Activated T-helper 1 cell treated with anti-CD3 and anti-CD28 coated beads, Interleukin-2, amount 50 U/mL, for 16 hours (primary cell): ENCODE data around the gene UBR4.
"Not testable (repeated sequence)": the region's sequence is repeated elsewhere in the genome, so short reads cannot be mapped to it uniquely, and the experiment has no call there.

Experiments used
- DNase-seq, 2 donors: peaks; one replicate each; pipeline ENCODE4 v3.0.0-alpha.2; 2020; ENCODE audit warnings: low read depth in 1 of 2, low spot score in 1 of 2

The UBR4 gene

DNA sequence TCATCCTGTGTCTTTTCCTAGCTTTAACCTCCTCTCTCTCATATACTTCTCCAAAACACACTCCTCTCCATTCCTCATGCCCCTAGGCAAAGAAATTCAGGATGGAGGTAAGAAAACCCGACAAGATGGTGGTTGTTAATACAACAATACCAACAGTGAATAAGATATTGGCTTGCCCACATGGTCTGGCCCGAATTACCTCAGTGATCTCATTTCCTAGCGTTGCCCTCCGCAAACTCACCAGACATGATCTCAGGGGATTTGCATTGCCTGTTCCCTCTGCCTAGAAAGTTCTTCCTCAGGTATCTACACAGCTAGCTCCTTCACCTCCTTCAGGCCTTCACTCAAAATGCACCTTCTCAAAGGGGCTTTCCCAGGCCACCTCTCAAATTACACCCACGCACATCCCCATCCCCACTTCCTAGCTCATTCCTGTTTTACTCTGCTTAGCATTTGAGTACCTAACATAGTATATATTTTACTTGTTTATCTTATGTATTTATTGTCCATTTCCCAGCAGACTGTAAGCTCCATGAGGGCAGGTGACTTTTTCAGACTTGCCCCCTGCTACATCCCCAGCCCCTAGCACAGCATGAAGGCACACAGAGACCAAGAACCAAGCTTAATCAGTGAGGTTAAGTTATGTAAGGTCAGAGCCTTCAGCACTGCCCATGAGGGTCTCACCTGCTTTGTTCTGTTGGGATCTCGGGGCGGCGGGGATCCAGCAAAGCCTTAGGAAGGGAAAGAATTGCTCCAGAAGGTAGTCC is 10.2 kb upstream of the UBR4 start:
- DNase-seq = no peak

DNA sequence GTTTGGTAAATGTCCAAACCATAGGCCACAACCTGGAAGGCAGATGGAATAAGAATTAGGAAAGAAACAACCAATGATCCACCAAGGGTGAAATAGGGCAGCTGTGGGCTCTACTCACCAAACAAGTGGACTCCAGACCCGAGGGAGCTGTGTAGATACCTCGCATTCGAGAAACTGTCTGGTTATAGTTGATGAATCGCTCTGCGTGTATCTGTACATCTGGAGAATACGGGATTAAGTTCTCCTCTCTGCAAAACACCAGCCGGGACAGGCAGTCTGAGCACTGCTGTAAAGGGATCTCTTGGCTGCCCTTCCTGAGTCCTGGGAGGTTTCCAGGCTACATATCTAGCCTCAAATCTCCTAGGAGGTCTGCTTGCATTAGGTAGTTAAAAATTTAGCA is 9.4 kb upstream of the UBR4 start:
- DNase-seq = no peak

DNA sequence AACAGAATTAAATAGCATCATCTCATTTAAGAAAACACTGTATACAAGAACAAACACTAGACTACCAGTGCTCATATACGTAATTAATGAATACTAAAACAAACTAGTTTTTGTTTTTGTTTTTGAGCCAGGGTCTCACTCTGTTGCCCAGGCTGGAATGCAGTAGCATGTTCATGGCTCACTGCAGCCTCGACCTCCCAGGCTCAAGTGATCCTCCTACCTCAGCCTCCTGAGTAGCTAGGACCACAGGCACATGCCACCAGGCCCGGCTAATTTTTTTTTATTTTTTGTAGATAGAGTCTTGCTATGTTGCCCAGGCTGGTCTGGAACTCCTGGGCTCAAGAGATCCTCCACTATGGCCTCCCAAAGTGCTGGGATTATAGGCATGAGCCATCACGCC is 6.5 kb upstream of the UBR4 start:
- not testable (repeated sequence) for DNase-seq

DNA sequence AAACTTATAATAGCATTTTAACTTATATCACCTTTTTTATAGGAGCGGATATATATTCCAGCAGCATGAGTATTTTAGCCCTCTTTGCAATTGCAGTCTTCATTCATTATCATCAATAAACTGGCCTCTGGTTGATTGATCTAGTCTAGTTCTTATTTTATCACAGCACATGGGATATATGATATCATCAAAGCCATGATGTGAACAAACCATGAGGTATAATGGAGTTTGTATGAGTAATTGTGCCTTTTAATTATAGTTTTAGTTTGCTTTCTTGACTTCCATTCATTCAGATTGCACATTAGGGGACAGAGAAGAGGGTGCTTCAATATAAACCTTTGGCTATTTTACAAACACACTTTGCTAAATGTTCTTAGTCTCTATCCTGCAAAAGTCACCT is 3.5 kb upstream of the UBR4 start:
- DNase-seq = no peak

DNA sequence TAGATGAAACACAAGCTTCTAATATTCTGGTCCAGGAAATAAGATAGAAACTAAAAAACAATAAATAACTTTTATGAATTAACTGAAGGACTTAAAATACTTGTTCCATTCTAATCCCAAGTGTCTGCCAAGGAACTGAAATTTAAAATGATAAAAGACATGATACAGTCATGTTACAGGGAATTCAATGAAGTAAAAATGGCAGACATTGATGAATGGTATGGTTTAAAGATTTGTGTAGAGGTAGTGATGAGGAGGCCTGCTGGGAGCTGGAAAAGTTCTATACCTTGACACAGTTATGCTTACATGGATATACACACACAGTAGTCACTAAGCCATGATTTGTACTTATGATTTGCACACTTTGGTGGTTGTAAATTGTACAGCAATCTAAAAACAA is 2.1 kb upstream of the UBR4 start:
- DNase-seq = no peak

DNA sequence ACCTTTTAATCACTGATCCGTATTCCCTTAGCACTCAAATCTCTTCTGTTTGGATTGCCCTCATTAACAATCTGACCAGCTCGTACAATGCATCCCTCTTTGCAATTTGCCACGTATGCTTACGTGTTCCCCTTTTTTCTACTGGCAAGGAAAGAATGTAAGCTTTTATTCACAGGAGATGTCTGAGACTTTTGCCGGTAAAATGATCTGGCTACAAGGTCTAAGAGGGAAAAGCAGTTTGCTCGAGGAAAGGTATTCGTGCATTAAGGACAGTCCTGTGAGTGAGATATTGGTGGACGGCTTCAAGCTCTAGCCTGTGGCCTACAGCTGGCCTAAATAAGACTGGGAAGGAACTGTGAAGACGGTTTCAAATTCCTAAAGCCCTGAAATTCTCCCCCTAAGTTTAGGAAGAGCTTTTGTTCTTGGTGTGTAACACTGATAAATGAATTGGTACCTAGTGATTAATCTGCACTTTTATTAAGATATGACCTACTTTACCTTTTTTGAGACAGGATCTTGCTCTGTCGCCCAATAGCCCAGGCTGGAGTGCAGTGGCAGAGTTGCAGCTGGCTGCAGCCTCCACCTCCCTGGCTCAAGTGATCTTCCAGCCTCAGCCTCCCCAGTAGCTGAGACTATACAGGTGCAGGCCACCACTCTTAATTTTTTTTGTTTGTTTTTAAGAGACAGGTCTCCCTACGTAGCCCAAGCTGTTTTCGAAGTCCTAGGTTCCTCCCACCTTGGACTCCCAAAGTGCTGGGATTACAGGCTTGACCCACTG is 895 bp upstream of the UBR4 start:
- DNase-seq = no peak

DNA sequence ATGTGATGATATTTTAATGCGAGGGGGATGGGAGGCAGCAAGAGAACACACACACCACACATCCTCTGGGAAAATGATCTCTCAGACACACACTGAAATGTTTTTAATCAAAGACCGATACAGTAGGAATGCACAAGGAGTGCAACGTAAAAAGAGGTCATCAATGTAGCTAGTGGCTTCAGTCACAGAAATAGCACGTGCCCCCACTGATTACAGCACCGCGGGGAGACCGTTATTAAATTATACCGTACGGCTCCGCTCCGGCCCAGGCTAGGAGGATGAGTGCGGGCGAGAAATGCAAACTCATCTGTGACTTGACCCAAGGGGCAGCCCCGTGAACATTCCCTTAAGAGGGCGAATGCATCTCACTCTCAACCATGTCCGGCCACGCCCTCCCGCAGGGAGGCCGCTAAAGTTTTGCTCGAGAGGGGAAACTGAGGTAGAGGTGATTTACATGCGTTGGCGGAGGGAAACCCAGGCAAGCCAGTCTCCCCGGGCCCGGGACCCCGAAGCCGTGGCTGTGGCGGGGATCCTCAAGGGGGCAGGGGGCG is 552 bp downstream of the UBR4 start:
- peak; percentile 6 to 29 for DNase-seq

DNA sequence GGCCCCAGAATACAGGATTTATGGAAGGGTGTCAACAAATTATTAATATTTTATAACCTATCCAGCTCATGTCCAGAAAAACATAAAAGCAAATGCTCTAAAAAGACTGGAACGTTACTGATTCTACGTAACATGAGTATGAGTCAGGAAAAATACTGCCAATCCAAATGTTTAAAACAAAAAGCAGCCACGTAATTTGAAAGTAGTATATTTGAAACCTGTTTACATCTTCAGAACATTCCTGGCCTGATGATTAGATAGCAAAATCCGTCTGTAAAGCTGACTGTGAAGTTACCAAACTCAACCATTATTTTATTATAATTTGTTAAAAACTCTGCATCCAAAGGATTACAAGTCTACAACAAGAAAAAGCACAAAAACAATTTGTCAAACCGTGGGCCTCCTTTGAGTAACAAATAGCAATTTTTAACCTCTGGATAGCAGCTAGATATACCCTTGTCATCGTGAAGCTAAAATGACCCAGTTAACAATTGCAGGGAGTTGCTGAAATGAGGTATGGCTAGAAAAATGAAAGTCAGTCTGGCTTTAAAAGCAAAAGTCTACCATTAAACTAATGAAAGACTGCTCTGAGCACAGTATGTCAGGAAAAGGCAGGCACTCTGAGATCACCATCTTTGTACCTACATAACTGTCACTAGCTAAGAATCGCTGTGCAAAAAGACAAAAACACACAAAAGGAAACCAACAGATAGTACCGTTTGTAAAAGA is 1.2 kb downstream of the UBR4 start:
- DNase-seq = no peak

DNA sequence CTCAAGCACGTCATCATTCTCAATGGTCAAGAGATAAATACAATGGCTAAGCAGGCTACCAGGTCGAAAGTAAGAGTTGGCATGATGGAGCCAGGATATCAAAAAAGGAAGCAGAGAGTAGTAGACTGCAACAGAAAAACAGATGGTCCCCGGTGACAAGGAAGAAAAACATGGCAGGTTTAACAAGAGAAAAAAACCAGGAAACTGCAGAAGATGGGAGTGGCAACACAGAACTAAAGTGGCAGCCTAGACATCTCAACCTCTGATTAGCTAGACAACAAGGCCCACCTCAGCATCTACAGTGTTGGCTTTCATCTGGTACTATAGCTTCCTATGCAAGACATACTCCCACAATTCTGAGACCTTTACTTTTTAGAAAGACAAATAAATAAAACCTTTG is 3.1 kb downstream of the UBR4 start:
- no peak for DNase-seq

DNA sequence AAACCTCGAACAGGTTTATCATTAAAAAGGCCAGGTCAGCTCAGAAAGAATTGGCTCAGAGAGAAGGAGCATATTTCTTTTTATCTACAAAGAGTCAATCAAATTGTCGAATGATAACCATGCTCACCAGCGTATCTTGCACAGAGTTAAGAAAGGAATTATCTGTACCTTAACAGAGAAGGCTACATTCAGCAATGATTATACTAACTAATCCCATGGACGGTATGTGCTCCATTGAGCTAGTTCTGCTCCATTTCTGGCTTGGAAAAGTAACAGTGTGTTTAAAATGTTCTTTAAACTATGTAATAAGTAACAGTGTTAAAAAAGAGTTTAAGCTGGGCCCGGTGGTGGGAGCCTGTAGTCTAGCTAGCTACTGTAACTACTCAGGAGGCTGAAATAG is 4.2 kb downstream of the UBR4 start:
- no peak for DNase-seq

DNA sequence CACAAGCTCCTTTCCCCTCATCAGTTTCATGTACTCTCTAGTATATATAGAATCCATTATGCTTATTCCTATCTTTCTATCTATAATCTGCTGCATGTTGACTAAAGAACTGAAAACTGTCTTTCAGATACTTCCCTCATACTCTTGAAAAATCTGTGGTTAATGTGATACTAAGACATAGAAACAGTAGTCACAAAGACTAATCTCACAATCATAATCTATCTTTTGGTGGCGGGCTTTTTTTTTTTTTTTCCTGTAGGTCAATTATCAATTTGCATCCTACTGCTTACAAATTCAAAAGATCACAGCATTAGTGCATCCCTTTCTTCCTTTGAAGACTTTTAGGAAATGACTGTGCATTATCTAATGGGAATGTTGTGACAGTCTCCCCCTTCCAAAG is 4.7 kb downstream of the UBR4 start:
- DNase-seq = no peak

DNA sequence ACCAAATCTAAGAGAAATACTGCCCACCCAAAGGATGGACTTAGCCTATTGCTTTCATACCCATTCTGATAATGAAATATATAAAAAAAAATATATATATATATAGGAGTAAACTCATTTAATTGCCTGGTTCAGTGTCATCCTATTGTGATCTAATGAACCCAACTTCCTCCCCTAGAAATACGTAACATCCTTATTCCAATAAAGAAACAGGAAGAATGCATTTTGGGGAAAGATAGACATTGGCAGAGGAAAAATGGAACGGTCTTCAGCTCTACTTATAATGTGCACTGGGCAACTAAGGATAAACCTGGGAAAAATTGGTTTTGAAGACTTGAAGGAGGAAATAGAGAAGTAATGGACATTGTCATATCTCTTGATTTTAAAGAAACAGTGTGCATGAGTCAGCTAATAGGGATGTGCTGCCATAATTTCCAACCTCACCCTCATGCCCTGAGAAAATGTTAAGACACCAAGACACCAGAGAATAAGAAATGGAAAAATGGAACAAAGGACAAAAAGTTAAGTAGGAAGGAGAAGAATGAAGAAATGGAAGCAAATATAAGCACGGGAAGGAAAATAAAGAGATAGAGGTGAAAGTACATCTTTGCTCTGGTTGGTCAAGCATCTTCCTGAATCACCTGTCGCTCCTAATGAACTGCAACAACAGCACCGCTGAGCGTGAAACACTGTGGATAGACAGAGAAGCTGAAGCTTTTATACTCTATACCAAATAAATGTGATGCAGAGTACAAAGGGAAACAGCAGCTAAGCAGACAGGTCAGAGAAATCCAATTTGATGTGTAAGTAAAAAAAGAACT is 5.4 kb downstream of the UBR4 start:
- DNase-seq = no peak

DNA sequence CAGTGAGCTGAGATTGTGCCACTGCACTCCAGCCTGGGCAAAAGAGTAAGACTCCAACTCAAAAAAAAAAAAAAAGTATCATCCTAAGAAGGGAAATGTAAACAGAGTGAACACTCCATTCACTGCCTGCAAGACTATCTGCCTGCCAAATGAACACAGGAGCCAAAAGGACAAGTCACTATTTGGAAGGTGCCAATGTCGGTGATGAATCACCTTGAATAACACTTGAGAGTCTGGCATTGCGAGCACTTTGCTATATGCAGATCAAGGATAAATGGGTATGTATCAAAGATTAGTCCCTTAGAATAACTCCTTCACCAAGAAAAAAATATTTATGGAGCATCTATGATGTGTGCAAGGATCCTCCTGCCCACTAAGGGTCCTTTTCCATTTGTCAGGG is 6.6 kb downstream of the UBR4 start:
- DNase-seq = no peak

DNA sequence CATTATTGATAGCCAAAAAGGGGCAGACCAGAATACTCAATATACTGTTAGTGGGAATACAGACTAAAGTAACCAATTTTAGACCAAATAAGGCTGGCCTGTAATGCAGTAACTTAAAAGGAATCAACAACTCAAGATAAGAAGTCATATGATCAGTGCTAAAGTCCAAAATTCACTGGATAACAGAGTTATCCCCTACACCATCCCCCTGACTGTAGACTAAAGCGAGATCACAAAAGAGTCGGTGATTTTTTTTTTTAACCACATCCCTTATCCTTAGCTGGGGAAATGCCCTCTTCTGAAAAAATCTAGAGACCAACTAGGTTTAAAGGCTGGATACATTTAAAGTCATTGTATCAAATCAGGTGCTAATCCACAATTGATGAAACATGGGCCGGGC is 7.7 kb downstream of the UBR4 start:
- no peak for DNase-seq

DNA sequence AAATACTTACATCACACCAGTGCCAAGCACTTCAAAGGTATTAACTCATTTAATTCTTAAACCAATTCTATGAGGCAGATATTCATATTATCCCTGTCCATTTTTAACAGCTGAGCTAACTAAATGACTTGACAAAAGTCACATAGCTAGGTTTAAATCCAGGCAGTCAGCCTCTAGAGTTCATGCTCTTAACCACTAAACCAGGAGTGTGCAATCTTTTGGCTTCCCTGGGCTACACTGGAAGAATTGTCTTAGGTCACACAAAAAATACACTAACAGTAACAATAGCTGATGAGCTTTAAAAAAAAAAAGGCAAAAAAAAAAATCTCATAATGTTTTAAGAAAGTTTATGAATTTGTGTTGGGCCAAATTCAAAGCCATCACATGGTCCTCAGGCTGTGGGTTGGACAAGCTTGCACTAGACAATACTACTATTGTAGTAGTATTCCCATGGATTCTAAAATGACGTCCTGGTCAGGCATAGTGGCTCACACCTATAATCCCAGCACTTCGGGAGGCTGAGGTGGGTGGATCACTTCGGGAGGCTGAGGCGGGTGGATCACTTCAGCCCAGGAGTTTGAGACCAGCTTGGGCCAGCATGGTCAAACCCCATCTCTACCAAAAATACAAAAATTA is 10.0 kb downstream of the UBR4 start:
- no peak for DNase-seq

DNA sequence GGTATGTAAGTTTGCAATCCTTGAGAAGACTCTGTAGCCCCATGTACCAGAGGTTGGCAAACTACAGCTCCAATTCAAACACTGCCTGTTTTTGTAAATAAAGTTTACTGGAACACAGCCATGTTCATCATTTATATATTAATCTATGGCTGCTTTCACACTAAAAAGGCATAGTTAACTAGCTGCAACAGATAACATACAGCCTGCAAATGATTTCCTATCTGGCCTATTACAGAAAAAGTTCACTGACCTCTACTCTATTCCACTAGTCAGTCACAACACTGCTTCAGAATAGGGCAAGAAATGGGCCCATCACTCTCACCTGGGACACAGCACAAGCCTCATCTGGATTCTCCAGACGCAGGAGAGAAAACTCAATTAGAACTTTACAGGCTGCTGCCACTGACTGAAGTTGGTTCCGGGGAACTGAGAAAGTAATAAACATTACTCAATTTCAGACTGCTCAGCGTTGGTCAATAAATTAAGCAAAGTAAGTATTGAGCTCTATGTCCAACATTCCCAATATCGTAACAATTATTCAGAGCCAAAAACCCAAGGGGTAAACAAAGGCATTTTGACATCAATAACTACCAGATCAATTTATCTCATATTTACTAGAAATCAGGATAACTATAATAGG is 10.6 kb downstream of the UBR4 start:
- DNase-seq = no peak

DNA sequence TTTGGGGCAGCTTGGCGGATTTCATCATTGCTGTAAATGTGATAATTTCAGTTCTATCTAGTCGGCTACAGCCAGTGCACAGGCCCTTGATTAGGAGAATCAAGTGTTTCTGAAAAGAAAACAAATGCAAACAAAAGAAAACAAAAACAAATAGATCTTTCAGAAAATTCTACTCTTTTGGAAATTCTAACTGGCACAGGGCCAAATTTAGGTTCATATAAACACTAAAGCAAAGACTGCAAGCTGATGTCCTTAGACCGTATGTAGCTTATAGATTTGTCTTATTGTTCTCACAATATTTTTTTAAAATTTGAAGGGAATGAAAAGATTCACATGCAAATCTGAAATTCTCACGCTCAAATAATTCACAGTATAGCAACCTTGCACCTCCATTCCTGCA is 11.2 kb downstream of the UBR4 start:
- DNase-seq = no peak

DNA sequence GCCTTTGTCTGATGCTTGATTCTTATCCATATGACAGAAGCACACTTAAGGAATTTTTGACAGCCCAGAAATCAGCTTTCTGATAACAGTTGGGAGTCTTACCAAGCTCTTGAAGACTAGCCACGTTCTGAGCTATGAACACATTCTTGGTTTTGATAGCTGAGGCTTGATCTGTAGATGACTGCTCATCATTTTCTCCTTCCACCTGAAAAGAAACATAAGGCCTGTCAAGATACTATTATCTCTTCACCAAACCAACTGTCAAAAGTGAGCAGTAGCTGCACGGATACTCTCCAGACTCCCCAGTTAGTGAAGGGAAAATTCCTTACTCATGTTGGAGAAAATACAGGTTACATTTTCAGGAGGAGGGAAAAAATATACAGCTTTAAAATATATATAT is 12.2 kb downstream of the UBR4 start:
- no peak for DNase-seq

DNA sequence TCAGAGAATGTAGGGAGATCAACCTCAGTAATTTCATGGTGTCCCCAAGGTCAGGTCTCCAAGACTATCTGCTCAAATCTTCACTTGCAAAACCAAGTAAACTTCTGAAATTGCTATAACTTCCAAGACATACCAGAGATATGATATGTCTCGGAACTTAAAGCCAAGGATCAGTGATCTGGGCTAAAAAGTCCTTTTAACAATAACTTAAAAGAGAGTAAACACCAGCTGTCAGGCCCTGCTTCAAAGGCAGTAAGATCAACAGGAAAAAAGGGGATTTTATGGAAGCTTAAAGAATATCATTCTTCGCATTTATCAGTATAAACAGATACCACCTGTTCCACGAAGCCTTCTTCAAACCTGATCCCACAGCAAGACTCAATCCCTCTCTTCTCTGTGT is 13.7 kb downstream of the UBR4 start:
- DNase-seq = no peak

DNA sequence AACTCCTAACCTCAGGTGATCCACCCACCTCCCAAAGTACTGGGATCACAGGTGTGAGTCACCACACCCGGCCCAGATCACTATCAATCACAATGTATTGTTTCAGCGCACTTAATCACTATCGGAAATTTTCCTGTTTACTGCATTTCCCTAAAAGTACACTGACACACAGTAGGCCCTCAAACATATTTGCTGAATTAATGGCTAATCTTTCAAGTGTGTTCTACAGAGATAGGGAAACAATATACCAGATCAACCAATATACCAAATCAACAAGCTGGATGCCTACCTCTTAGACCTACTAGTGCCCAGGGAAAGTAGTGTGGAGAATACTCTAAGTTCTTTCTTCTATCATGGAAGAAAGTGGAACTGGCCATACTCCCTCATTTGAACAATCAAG is 17.1 kb downstream of the UBR4 start:
- DNase-seq = no peak
